IMR-90 (cell line): ENCODE data around the gene SLC22A12.

Experiments used
- BHLHE40 ChIP-seq: fragments of 150-350 bp; IDR thresholded peaks from 2 replicates; pipeline ENCODE4 v1.6.1; 2016; ENCODE audit warnings: mild to moderate bottlenecking, low read depth, low read length
- CEBPB ChIP-seq: IDR thresholded peaks from 2 replicates; pipeline ENCODE4 v1.6.1; 2012; ENCODE audit warnings: low read depth, low read length, improper control_type of control experiment
- CHD1 ChIP-seq: IDR thresholded peaks from 2 replicates; pipeline ENCODE4 v1.6.1; 2012; ENCODE audit warnings: low read depth, low read length, improper control_type of control experiment
- MAFK ChIP-seq: IDR thresholded peaks from 2 replicates; pipeline ENCODE4 v1.6.1; 2012; ENCODE audit warnings: low read depth, low read length, improper control_type of control experiment
- MAZ ChIP-seq: IDR thresholded peaks from 2 replicates; pipeline ENCODE4 v1.6.1; 2012; ENCODE audit warnings: low read depth, mild to moderate bottlenecking, low read length, improper control_type of control experiment, moderate library complexity, borderline replicate concordance
- MXI1 ChIP-seq: IDR thresholded peaks from 2 replicates; pipeline ENCODE4 v1.6.1; 2012; ENCODE audit warnings: low read depth, mild to moderate bottlenecking, low read length, moderate library complexity, borderline replicate concordance
- NFE2L2 ChIP-seq: fragments of 150-350 bp; IDR thresholded peaks from 2 replicates; pipeline ENCODE4 v1.6.1; 2016; ENCODE audit warnings: low read depth, mild to moderate bottlenecking, low read length
- POLR2A ChIP-seq: IDR thresholded peaks from 2 replicates; pipeline ENCODE4 v1.6.1; 2012; ENCODE audit warnings: mild to moderate bottlenecking, low read depth, low read length
- RAD21 ChIP-seq: IDR thresholded peaks from 2 replicates; pipeline ENCODE4 v1.6.1; 2012; ENCODE audit warnings: low read length, improper control_type of control experiment
- RFX5 ChIP-seq: IDR thresholded peaks from 2 replicates; pipeline ENCODE4 v1.8.0; 2012; ENCODE audit warnings: low read depth, mild to moderate bottlenecking, low read length, moderate library complexity
- SMC3 ChIP-seq: fragments of 150-350 bp; IDR thresholded peaks from 2 replicates; pipeline ENCODE4 v1.6.1; 2016; ENCODE audit warnings: low read depth, mild to moderate bottlenecking, antibody characterized with exemption, low read length, moderate library complexity
- TF ChIP-seq, protein P1 (sequence below): conservative IDR thresholded peaks from 2 replicates; pipeline ENCODE4 v1.5.1; 2012; ENCODE audit warnings: mild to moderate bottlenecking, low read depth, low read length, improper control_type of control experiment
- TF ChIP-seq, protein P2 (sequence below): fragments of 150-350 bp; IDR thresholded peaks from 2 replicates; pipeline ENCODE4 v1.6.1; 2017; ENCODE audit warnings: mild to moderate bottlenecking, antibody characterized with exemption, low read length, low read depth
- TF ChIP-seq, protein P3 (sequence below): fragments of 150-350 bp; IDR thresholded peaks from 2 replicates; pipeline ENCODE4 v1.6.1; 2016; ENCODE audit warnings: low read depth, mild to moderate bottlenecking, low read length, moderate library complexity, borderline replicate concordance

DNA sequence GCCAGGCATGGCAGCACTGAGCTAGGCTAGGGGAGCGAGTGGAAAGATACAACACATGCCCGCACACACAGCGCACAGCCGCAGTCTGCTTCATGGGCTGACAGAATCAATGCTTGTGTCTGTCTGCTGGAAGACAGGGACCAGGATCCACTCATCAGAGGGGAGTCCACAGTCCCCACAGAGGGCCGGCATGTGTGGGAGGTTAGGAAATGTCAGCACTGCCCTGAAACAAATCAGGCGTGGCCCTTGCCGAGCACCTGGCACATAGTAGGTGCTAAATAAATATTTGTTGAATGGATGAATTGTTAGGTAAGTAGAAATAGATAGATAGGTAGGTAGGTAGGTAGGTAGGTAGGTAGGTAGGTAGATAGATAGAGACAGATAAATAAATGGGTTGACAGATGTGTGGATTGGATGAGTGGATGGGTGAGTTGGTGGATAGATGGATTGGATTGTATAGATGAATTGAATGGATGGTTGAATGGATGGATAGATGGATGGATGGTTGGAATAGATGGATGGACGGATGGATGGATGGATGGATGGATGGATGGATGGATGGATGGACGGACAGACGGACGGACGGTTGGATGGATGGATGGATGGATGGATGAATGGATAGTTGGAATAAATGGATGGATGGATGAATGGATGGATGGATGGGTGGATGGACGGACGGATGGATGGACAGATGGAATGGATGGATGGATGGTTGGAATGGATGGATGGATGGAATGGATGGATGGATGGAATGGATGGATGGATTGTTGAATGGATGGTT, 3.3 kb downstream of the SLC22A12 start:
- TF ChIP-seq POLR2A (no peak), RAD21 (no peak), MXI1 (no peak), SMC3 (no peak), BHLHE40 (no peak), RFX5 (no peak), CEBPB (no peak), CHD1 (no peak), MAZ (no peak), NFE2L2 (no peak), MAFK (no peak)
- TF ChIP-seq, protein P1, sequence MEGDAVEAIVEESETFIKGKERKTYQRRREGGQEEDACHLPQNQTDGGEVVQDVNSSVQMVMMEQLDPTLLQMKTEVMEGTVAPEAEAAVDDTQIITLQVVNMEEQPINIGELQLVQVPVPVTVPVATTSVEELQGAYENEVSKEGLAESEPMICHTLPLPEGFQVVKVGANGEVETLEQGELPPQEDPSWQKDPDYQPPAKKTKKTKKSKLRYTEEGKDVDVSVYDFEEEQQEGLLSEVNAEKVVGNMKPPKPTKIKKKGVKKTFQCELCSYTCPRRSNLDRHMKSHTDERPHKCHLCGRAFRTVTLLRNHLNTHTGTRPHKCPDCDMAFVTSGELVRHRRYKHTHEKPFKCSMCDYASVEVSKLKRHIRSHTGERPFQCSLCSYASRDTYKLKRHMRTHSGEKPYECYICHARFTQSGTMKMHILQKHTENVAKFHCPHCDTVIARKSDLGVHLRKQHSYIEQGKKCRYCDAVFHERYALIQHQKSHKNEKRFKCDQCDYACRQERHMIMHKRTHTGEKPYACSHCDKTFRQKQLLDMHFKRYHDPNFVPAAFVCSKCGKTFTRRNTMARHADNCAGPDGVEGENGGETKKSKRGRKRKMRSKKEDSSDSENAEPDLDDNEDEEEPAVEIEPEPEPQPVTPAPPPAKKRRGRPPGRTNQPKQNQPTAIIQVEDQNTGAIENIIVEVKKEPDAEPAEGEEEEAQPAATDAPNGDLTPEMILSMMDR: no peak
- TF ChIP-seq, protein P2, sequence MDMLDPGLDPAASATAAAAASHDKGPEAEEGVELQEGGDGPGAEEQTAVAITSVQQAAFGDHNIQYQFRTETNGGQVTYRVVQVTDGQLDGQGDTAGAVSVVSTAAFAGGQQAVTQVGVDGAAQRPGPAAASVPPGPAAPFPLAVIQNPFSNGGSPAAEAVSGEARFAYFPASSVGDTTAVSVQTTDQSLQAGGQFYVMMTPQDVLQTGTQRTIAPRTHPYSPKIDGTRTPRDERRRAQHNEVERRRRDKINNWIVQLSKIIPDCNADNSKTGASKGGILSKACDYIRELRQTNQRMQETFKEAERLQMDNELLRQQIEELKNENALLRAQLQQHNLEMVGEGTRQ: no peak
- TF ChIP-seq, protein P3, sequence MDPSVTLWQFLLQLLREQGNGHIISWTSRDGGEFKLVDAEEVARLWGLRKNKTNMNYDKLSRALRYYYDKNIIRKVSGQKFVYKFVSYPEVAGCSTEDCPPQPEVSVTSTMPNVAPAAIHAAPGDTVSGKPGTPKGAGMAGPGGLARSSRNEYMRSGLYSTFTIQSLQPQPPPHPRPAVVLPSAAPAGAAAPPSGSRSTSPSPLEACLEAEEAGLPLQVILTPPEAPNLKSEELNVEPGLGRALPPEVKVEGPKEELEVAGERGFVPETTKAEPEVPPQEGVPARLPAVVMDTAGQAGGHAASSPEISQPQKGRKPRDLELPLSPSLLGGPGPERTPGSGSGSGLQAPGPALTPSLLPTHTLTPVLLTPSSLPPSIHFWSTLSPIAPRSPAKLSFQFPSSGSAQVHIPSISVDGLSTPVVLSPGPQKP: no peak
